Tongue (tissue), 2 donors: ENCODE data around the gene MCF2L2. TPM values are rescaled to one million over a fixed set of nuclear protein-coding genes. Genes with fewer than 3 reads are reported as not detected.
"Not testable (repeated sequence)": the region's sequence is repeated elsewhere in the genome, so short reads cannot be mapped to it uniquely, and the experiment has no call there.

Source experiments
- DNase-seq: peaks from one replicate; pipeline ENCODE4 v3.0.0-alpha.2; 2015
- total RNA-seq: library from RNA; depleted of rRNA; stranded (reverse); fragments of >200 nt; gene quantifications from one replicate; pipeline ENCODE4 v1.2.3, GENCODE V29; 2014

Gene MCF2L2, protein sequence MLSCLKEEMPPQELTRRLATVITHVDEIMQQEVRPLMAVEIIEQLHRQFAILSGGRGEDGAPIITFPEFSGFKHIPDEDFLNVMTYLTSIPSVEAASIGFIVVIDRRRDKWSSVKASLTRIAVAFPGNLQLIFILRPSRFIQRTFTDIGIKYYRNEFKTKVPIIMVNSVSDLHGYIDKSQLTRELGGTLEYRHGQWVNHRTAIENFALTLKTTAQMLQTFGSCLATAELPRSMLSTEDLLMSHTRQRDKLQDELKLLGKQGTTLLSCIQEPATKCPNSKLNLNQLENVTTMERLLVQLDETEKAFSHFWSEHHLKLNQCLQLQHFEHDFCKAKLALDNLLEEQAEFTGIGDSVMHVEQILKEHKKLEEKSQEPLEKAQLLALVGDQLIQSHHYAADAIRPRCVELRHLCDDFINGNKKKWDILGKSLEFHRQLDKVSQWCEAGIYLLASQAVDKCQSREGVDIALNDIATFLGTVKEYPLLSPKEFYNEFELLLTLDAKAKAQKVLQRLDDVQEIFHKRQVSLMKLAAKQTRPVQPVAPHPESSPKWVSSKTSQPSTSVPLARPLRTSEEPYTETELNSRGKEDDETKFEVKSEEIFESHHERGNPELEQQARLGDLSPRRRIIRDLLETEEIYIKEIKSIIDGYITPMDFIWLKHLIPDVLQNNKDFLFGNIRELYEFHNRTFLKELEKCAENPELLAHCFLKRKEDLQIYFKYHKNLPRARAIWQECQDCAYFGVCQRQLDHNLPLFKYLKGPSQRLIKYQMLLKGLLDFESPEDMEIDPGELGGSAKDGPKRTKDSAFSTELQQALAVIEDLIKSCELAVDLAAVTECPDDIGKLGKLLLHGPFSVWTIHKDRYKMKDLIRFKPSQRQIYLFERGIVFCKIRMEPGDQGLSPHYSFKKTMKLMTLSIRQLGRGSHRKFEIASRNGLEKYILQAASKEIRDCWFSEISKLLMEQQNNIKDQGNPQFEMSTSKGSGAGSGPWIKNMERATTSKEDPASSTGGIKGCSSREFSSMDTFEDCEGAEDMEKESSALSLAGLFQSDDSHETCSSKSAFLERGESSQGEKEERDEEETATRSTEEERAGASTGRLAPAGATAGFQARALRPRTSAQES
- 2.6 TPM for total RNA-seq

DNA sequence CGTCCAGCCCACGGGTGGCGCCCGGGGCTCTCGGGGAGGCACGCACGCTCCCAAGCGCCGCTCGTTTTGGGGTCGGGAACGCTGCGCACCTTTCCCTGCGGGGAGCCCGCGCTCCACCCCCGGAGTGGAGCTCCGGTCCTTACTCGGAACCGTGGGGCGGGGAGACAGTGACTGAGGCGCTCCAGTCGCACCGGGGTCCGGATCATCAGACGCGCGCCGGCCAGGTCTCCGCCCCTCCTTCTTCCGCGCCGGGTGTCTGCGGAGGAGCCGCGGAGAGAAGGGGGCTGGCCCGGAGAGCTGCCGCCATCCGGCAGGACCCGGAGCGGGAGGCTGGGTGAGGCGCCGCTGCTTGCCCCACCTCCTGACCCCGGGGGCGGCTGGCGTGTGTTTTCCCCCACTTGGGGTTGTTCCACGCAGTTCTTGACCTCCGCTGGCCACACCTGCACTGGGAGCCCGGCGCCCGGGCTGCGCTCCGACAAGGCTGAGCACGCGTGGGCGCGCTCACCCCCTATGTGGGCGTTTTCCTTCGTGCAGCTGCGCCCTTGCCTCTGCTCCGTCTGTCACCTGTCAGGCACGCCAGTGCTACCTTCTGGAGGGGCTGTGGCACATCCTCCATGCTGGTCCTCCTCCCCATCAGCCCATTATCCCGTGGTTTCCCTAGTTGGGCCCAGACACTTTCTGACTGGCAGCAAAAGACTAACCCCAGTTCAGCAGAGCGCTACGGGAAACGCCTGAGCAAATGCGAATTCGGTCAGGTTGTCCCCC is at the start of gene MCF2L2:
MCF2L2 (minus strand) TSS at position 173 of the 765 bp plus-strand sequence. CDS start 642 bp downstream, outside the sequence.
- DNase-seq = peak; percentile 53

DNA sequence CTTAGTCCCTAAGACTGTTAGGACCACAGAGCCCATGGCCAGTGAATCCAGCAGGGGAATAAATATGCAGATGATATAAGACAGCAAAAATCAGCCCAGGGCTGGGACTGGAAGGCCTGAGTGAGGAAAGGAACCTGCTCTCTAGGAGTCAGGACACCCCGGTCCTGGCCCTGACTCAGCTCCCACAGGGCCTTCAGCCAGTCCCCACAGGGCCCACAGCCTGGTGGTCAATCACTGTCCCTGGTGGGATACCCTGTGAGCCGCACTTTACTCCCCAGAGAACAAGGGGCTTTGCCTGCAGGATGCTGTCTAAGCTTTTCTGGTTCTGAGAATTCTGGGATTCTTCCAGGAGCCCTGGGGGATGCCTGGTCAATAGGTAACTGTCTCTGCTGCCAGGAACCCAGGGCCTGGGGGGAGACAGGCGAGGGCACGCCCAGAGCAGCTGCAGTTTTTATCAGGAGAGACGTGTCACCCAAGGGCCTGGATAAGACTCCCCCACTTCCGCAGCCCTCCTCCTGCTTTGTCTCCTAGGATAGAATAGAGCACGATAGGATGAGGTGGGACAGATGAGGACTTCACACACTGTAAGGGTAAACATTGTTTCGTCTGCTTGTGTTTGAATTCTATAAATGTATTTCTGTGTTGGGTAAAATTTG is 49.5 kb upstream of the MCF2L2 start:
- no peak for DNase-seq

DNA sequence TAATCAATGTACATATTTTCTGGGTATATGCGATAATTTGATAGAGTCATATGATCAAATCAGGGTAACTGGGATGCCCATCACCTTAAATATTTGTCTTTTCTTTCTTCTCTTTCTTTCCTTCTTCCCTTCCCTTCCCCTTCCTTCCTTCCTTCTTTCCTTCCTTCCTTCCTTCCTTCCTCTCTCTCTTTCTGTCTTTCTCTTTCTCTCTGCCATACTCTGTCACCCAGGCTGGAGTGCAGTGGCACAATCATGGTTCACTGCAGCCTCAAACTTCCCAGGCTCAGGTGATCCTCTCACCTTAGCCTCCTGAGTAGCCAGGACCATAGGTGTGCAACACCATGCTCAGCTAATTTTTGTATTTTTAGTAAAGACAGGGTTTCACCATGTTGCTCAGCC is 47.3 kb upstream of the MCF2L2 start:
- not testable (repeated sequence) for DNase-seq

DNA sequence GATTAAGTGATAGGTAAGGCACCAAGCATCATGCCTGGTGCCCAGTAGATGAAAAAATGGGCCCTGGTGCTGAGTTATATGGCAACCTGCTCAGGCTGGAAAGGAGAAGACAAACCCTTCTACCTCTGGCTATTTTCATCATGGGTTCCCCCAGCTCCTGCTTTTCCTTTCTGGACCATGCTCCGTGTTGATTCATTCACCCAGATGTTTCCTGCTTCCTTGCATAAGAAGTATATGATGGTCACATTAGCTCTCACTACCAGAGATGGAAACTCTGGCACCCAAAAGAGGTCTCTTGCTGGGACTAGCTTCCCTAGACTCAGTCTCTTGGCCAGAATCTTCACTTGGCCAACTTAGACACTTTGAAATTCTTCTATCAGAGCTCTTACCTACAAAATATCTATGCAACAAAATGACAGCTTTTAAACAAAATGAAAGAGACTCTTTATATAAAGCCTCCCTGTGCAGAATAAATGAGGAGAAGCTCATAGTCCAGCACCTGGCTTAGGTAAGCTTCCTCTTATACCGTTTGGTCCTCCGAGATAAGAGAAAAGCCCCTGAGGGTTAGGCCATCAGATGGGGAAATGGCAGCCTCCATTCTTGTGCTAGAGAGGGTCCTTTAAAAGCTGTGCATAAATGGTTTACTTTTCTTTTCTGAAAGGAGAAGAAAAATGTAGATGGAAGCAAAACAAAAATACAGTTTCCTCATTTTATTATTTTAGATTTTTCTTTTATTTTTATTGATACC is 46.8 kb upstream of the MCF2L2 start:
- no peak for DNase-seq

DNA sequence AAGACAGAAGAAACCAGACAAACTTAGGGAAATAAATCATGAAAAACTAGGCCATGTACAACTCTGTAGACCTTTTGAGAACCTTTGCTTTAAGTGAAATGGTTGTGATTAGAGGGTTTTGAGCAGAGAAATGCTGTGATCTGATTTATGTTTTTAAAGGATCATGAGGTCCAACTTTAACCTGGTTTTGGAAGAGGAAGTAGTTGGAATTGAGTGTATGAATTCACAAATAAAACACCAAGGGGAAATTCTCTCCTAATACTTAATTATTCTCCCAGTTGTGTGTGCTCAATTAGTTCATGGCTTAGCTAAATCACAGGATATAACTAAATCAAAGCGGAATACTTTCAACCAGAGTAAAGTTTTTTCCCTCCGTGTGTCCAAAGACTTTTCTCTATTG is 45.5 kb upstream of the MCF2L2 start:
- no peak for DNase-seq

DNA sequence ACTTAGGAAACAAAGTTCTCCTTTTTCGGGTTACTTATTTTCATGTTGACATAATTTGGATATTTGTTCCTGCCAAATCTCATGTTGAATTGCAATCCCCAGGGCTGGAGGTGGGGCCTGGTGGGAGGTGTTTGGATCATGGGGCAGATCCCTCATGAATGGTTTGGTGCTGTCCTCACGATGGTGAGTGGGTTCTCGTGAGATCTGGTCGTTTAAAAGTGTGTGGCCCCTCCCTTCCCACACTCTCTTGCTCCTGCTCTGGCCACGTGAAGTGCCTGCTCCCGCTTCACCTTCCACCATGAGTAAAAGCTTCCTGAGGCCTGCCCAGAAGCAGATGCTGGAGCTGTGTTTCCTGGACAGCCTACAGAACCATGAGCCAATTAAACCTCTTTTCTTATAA is 43.7 kb upstream of the MCF2L2 start:
- no peak for DNase-seq

DNA sequence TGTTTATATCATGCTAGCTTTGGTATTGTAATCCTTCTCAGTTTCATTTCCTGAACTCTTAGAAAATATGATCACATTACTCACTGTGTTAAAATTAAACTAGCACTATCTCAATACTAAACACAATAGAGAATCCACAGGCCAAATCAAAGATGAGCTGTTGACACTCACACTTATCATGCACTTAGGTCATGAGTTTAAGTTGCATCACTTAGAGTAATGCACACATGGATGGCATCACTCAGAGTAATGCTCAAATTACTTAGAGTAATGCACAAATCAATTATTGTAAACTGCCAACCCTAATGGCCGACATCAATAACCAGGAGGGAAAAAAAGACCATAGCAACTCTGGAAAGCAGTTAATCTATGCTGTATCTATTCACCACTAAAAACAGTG is 40.0 kb upstream of the MCF2L2 start:
- no peak for DNase-seq

DNA sequence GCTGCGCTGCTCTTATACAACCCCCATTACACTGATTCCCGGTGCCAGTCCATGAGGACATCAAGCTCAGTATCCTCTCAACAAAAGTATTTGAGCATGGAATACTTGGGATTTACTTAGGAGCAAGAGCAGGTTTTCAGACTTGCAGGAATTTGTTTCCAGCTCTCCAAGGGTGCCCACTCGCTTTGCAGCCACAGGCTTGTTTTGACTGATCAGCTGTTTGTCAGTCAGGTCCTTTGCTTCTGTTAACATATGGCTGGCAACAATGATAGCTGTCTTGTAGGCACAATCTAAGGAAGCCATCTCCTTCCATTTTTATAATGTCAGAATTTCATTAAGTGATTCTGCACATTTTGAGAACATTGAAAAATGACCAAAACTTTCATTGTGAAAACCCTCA is 38.2 kb upstream of the MCF2L2 start:
- no peak for DNase-seq

DNA sequence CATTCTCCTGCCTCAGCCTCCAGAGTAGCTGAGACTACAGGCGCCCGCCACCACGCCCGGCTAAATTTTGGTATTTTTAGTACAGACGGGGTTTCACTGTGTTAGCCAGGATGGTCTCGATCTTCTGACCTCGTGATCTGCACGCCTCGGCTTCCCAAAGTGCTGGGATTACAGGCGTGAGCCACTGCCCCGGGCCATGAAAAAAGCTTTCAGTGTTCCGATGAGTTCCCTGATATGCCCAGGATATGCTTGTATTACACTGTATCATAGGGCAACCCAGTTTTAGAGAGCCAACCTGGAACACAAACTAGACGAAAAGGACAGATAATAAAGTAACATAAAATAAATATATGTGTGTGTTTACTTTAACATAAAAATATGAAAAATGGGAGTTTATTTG is 37.3 kb upstream of the MCF2L2 start:
- not testable (repeated sequence) for DNase-seq

DNA sequence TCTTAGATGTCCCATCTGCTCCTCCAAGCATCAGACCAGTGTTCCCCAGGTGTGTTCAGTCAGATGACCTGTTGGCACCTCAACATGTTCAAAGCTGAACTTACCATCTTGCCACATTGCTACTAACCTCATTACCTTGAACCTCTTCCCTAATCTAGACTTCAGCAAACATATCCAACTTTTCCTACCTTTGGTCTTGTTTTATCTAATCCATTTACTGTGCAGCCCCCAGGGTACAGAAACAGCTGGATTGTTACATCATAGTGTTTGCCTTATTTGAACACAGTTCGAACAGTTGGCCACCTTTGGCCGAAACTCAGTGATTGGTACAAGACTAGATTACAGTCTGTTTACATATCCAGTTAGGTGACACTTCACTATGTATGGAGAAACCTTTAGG is 36.1 kb upstream of the MCF2L2 start:
- no peak for DNase-seq

DNA sequence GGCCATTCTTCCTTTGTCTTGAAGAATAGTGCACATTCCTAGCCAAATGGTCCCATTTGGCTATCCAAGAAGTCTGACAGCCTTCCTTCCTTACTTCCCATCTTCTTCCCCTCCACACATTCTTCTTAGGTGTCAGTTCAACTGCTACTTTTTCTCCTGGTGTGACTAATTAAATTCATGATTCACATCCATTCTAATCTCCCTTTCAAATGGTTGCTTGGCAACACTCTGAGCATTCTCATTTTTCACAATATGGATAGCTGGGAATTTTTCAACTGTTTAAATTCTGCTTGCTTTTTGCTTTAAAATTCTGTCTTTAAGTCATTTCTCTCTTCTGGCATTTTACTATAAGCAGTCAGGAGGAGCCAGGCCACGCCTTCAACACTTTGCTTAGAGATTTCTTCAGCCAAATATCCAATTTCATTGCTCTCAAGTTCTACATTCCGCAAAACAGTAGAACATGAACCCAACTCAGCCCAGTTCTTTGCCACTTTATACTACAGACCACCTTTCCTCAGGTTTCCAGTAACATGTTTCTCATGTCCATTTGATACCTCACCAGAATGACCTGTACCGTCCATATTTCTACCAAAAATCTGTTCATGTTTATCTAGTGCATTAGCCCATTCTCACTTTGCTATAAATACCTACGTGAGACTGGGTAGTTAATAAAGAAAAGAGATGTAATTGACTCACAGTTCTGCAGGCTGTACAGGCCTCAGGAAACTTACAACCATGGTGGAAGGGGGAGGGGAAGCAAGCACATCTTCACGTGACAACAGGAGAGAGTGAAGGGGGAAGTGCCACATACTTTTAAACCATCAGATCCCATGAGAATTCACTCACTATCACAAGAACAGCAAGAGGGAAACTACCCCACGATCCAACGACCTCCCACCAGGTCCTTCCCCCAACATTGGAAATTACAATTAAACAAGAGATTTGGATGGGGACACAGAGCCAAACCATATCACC is 31.9 kb upstream of the MCF2L2 start:
- no peak for DNase-seq

DNA sequence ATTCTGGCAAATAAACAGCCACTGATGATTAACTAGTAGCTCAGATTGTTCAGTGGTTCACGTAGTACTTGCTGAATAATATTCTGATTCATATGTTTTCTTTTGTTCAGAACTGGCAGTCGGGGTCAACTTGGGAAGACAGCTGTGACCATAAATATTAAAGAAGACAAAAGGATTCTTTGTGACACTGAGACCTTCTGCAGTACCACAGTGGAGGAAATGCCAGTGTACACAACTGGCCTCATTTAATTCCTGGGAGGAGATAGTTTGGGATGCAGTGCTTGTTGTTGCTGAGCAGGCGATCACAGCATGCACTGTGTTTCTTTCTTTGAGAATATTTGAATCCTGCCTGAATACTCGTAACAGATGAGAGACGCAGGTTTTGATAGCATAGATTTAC is 26.7 kb upstream of the MCF2L2 start:
- DNase-seq = peak; percentile 59

DNA sequence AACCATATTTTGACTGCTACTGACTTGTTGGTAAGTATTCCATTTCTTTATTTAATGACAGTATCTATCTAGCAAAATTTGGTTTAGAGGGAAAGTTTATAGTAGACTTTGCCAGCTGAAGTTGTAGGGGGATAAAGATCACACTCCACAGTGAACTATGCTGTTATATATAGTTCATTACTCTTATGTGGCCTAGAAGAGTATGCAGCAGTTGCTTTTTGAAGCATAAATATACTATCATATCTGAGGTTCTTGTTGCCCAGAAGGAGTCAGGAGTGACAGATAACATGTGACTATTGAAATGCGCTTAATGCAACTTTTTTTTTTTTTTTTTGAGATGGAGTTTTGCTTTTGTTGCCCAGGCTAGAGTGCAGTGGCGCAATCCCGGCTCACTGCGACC is 25.6 kb upstream of the MCF2L2 start:
- DNase-seq = peak; percentile 24

DNA sequence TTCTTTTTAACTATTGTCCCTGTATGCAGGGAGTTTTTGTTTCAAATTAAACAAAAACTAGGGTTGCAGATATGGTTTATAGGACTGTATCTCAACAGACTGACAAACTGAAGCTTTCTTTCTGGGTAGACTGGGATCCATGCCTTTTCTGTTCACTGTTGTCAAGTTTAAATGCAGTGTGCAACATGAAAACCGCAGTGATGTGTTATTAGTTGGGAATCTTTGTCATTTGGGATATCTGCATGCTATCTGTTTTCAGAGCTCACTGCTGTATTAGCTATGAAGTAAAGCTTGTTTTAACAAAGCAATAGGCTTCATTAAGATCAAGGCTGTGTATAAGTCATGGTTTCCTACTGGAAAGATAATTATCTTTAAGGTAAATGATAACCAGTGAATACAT is 21.4 kb upstream of the MCF2L2 start:
- DNase-seq = no peak

DNA sequence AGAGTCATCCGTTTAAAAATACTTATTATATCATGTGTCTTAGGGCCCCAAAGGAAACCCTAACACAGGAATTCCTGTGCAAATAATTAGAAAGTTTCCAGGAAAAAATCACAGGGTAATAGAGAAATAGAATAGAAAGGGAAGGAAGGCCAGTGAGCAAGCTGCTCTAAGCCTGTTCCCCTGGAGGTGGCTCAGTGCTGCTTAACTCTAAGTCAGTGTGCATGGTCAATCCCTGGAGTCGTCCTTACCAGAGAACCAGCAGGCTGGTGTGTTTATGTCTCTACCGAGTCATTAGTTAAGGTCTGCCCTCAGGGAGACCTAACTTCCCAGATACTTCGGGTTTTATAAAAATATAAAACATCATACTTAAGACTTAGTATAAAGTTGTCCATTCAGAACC is 21.0 kb upstream of the MCF2L2 start:
- peak; percentile 62 for DNase-seq

DNA sequence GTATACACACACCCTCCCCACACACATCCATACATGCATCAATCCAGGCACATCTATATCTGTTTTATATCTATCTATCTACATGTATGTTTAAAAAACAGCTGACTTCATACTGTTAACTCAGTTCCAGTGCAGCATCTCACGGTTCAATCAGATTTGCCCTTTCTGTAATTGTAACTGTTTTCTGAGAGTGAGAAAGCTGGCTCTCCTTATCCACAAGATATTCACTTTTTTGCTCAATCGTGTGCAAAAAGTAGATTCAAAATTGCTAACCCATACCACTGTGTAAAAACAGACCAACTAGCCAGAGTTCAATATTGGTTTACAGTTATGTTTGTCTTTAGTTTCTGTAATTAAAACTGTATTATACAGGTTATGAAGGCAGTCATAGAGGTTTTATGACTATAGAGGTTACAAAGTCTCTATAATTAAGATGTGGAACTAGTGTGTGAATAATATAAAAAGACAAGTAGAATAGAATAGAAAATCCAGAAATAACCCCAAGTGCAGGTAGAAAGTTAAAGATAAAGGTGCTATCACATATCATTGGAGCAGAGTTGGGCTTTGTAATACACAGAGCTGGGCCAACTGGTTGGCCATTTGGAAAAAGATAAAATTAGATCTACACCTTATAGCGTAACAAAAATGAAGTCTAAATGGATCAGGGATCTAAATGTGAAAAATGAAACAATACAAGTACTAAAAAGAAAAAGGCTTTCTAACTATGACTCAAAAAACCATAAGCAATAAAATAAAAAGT is 20.1 kb upstream of the MCF2L2 start:
- DNase-seq = no peak

DNA sequence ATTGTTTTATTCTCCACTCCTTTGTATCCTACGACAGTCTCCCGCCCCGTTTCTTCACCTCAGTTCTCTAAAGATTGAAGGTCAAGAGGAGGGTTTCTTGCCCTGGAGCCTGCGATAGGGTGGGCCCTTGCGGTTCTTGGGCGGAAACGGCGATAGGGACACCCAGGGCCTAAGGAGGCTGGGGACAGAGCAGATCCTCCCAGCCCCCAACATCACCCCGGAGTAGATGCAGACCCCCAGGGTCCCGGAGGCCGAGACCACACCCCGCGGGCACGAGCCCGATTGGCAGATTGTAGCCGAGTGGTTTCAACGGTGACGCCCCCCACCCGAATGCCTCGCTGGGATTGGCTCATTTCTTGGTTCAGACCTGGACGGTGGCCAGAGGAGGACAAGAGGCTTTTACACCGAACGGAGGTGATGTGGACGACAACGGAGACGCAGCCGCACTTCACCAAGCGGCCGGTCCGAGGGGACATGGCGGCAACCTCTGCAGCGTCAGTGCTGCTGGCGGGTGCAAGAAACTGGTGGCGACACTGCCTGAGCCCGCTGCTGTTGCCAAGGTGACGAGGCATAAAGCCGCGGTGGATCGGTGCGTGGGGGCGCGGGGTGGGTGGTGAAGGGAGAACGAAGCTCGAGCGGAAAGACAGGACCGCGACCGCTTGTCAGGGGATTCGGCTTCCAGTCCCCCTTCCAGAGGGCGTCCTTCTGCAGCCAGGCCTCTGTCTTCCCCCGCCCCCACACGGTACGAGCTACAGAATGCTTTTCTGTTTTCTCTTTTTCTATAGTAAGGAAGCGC is 19.0 kb upstream of the MCF2L2 start:
- peak; percentile 96 for DNase-seq

DNA sequence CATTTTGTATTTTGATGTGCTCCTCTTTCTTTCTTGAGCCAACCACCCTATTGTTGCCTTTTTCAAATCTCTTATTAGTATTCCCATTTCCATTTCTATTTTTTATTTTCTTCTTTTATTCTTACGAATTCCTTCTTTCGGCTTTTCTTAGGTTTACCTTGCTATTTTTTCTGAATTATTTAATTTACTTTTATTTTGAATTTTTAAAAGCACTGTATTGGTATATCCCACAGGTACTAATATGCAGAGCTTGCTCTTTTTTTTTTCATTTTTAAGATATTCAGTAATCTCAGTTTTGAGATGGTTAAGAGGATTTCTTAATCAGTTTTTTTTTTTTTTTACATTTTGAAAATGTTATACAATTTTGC is 18.4 kb upstream of the MCF2L2 start:
- no peak for DNase-seq
